ENCODE measurements around the gene KLHDC3.
A peak's percentile ranks its signal among the peaks of the same experiment; 100 is the strongest.

KLHDC3 gene

GRCh38 chr6:43021270-43022047 is 7.4 kb downstream of the KLHDC3 start, which contains the start of gene RRP36:
TSS of gene RRP36 (plus strand) at chr6:43021623. CDS start at chr6:43021655, 32 bp downstream.
- DNase-seq = peak; percentile 35 to 54 (median 53)
- H3K9me3 ChIP-seq (ENCODE audit: control insufficient read depth, low read length) = no peaks in the 10 kb centered on the region
- no peaks in the 10 kb centered on the region for H3K27me3 ChIP-seq (replicated peaks; ENCODE audit: control insufficient read depth, insufficient read depth, low read length, poor library complexity, severe bottlenecking)
- H3K4me1 ChIP-seq (ENCODE audit: control insufficient read depth, insufficient read depth, low read length, poor library complexity, severe bottlenecking) = peaks cover 16% of the 10 kb centered on the region
- peaks cover 38% of the 10 kb centered on the region for H3K36me3 ChIP-seq (ENCODE audit: control insufficient read depth, insufficient read depth, low read length)
- H3K4me3 ChIP-seq (ENCODE audit: insufficient read depth, low read depth, low read length, poor library complexity, severe bottlenecking) = peak within 1 kb of the TSS; percentile 74
- peak within 1 kb of the TSS; percentile 65 for H3K27ac ChIP-seq (ENCODE audit: insufficient read depth, low read length, poor library complexity, severe bottlenecking)

DNA sequence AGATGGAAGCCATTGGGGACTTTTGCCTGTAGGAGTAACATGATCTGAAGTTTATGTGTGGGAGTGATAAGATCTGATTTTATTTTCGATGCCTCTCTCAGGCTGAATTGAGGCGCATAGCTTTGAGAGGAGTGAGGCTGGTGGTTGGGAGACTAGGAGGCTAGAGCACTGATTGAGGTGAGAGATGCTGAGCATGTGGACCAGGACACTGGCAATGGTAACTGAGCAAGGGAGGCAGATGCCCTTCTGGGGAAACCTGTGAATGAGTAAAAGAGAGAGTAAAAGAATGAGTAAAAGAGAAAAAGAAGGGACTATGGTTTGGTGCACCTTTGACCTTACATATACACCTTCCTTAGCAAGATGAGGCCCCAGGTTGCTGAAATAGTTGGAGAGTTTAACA is 10.4 kb downstream of the KLHDC3 start:
- H3K27ac ChIP-seq (ENCODE audit: insufficient read depth, low read length, poor library complexity, severe bottlenecking) = no peak overlapping the region
- H3K4me1 ChIP-seq (ENCODE audit: control insufficient read depth, insufficient read depth, low read length, poor library complexity, severe bottlenecking) = peaks cover 12% of the 10 kb centered on the region
- DNase-seq = no peak
- H3K36me3 ChIP-seq (ENCODE audit: control insufficient read depth, insufficient read depth, low read length) = peaks cover 48% of the 10 kb centered on the region
- H3K4me3 ChIP-seq (ENCODE audit: insufficient read depth, low read depth, low read length, poor library complexity, severe bottlenecking) = no peak overlapping the region
- H3K27me3 ChIP-seq (replicated peaks; ENCODE audit: control insufficient read depth, insufficient read depth, low read length, poor library complexity, severe bottlenecking) = no peaks in the 10 kb centered on the region
- H3K9me3 ChIP-seq (ENCODE audit: control insufficient read depth, low read length) = no peaks in the 10 kb centered on the region

- no peaks in the 10 kb centered on the region for H3K27me3 ChIP-seq (replicated peaks; ENCODE audit: control insufficient read depth, insufficient read depth, low read length, poor library complexity, severe bottlenecking)
- peaks cover 9% of the 10 kb centered on the region for H3K4me1 ChIP-seq (ENCODE audit: control insufficient read depth, insufficient read depth, low read length, poor library complexity, severe bottlenecking)
- peaks cover 53% of the 10 kb centered on the region for H3K36me3 ChIP-seq (ENCODE audit: control insufficient read depth, insufficient read depth, low read length)
- no peak overlapping the region for H3K27ac ChIP-seq (ENCODE audit: insufficient read depth, low read length, poor library complexity, severe bottlenecking)
- no peak for DNase-seq
- no peak overlapping the region for H3K4me3 ChIP-seq (ENCODE audit: insufficient read depth, low read depth, low read length, poor library complexity, severe bottlenecking)
- no peaks in the 10 kb centered on the region for H3K9me3 ChIP-seq (ENCODE audit: control insufficient read depth, low read length)
Observed at GRCh38 chr6:43026365-43026764, 12.3 kb downstream of the KLHDC3 start.

DNA sequence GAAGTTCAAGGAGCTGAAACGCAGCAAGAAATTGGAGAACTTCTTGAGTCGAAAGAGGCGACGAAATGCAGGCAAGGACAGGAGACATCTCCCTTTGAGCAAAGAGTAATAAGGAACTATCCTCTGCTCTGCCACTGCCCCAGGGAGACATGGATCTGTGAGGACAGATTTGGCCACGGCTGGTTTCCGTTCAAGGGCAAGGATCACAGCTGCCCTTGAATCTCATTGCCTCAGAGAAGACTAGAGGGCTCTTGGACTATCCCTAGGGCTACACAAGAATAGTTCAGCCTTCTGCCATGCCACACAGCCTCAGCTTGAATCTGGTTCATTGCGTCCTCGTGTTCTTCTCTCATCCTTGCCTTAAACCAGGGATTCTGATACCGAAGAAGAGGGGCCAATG is 15.1 kb downstream of the KLHDC3 start:
- no peaks in the 10 kb centered on the region for H3K9me3 ChIP-seq (ENCODE audit: control insufficient read depth, low read length)
- H3K4me1 ChIP-seq (ENCODE audit: control insufficient read depth, insufficient read depth, low read length, poor library complexity, severe bottlenecking) = no peaks in the 10 kb centered on the region
- no peaks in the 10 kb centered on the region for H3K27me3 ChIP-seq (replicated peaks; ENCODE audit: control insufficient read depth, insufficient read depth, low read length, poor library complexity, severe bottlenecking)
- peaks cover 63% of the 10 kb centered on the region for H3K36me3 ChIP-seq (ENCODE audit: control insufficient read depth, insufficient read depth, low read length)
- no peak overlapping the region for H3K4me3 ChIP-seq (ENCODE audit: insufficient read depth, low read depth, low read length, poor library complexity, severe bottlenecking)
- no peak overlapping the region for H3K27ac ChIP-seq (ENCODE audit: insufficient read depth, low read length, poor library complexity, severe bottlenecking)
- DNase-seq = no peak

GRCh38 chr6:43032326-43032725 is 18.3 kb downstream of the KLHDC3 start:
- Histone ChIP-seq H3K4me3 (ENCODE audit: insufficient read depth, low read depth, low read length, poor library complexity, severe bottlenecking) (no peak overlapping the region), H3K27ac (ENCODE audit: insufficient read depth, low read length, poor library complexity, severe bottlenecking) (no peak overlapping the region), H3K36me3 (ENCODE audit: control insufficient read depth, insufficient read depth, low read length) (peaks cover 47% of the 10 kb centered on the region), H3K4me1 (ENCODE audit: control insufficient read depth, insufficient read depth, low read length, poor library complexity, severe bottlenecking) (no peaks in the 10 kb centered on the region), H3K27me3 (replicated peaks; ENCODE audit: control insufficient read depth, insufficient read depth, low read length, poor library complexity, severe bottlenecking) (no peaks in the 10 kb centered on the region), H3K9me3 (ENCODE audit: control insufficient read depth, low read length) (no peaks in the 10 kb centered on the region)
- DNase-seq = no peak

DNA sequence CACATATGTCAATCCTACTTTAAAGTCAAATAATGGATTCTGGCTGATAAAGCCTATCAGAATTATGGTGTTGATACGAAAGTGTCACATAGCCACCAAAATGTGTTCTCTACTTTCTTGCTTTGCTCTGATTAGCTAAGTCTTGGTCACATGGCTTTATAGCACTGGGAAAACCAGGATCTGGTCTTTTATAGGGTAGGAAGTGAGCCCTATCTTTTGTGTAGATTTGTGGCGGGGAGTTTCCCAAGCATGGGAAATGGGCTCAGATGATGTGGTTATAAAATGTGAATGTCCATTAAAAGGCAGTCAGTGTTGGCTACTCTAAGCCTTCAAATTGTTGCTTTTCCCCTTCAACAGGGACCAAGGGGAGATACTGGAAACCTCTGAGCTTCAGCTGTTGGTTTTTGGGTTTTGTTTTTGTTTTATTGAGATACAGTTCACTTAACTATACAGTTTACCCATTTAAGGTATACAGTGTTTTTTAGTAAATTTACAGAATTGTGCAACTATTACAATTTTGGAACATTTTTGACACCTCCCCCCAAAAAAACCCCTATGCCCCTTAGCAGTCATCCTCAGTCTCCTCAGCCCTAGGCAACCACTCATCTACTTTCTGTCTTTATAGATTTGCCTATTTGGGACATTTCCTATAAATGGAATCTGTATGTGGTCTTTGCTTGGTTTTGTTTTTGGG is 19.6 kb downstream of the KLHDC3 start:
- Histone ChIP-seq H3K27ac (ENCODE audit: insufficient read depth, low read length, poor library complexity, severe bottlenecking) (no peak overlapping the region), H3K9me3 (ENCODE audit: control insufficient read depth, low read length) (no peaks in the 10 kb centered on the region), H3K4me1 (ENCODE audit: control insufficient read depth, insufficient read depth, low read length, poor library complexity, severe bottlenecking) (no peaks in the 10 kb centered on the region), H3K27me3 (replicated peaks; ENCODE audit: control insufficient read depth, insufficient read depth, low read length, poor library complexity, severe bottlenecking) (no peaks in the 10 kb centered on the region), H3K36me3 (ENCODE audit: control insufficient read depth, insufficient read depth, low read length) (peaks cover 50% of the 10 kb centered on the region), H3K4me3 (ENCODE audit: insufficient read depth, low read depth, low read length, poor library complexity, severe bottlenecking) (no peak overlapping the region)
- no peak for DNase-seq

- Histone ChIP-seq H3K9me3 (ENCODE audit: control insufficient read depth, low read length) (no peaks in the 10 kb centered on the region), H3K27ac (ENCODE audit: insufficient read depth, low read length, poor library complexity, severe bottlenecking) (no peak overlapping the region), H3K4me3 (ENCODE audit: insufficient read depth, low read depth, low read length, poor library complexity, severe bottlenecking) (no peak overlapping the region), H3K4me1 (ENCODE audit: control insufficient read depth, insufficient read depth, low read length, poor library complexity, severe bottlenecking) (no peaks in the 10 kb centered on the region), H3K36me3 (ENCODE audit: control insufficient read depth, insufficient read depth, low read length) (peaks cover 50% of the 10 kb centered on the region), H3K27me3 (replicated peaks; ENCODE audit: control insufficient read depth, insufficient read depth, low read length, poor library complexity, severe bottlenecking) (no peaks in the 10 kb centered on the region)
- no peak for DNase-seq
Observed at GRCh38 chr6:43034190-43034525, 20.1 kb downstream of the KLHDC3 start.

DNA sequence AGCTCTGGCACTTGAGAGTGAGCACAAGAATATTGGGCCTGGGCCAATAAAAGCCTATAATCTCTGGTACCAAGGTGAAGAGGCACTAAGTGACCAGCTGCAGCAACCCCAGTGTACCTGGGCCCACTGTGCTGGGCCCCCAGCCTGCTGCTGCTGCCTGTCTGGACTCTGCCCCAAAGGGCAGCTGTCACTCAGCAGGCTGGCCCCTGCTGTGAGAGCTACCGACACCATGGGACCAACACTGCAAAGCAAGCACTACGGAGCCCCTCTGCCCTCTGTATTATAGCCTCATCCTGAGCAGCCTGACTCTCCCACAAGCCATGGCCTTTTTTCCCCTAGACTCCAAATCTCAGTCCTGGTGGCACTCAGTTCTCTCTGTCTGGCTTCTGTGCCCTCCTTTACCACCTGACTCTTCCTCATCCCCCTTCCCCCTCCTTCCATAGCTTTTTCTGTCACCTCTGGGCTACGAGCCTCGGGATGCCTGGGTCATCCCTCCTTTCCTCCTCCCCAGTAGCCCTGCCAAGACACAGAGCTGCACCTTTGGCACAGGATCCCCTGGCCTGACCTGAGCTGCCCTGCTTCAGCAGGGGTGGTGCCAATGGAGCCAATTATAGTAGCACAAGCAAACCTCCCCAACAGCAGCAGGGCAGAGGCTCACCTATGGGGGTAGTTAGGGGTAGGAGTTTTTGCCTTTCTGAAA is 21.6 kb downstream of the KLHDC3 start:
- Histone ChIP-seq H3K27me3 (replicated peaks; ENCODE audit: control insufficient read depth, insufficient read depth, low read length, poor library complexity, severe bottlenecking) (no peaks in the 10 kb centered on the region), H3K36me3 (ENCODE audit: control insufficient read depth, insufficient read depth, low read length) (peaks cover 49% of the 10 kb centered on the region)
- DNase-seq = no peak

DNA sequence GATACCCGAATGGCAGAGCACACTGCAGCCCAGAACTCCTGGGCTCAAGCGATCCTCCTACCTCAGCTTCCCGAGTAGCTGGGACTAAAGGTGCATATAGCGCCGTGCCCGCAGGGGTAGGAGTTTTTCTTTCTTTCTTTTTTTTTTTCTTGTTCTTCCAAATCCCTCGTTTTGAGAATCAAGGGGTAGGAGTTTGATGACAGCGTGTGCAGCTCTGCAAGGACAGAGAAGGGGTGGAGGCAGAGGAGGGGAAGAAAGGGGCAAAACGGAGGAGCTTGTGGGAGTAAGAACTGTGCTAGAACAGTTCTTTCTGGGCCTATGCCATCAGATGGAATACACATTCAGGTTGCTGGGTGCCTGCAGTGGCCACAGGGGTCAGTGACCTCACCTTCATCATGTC is 22.7 kb downstream of the KLHDC3 start:
- no peaks in the 10 kb centered on the region for H3K4me1 ChIP-seq (ENCODE audit: control insufficient read depth, insufficient read depth, low read length, poor library complexity, severe bottlenecking)
- no peaks in the 10 kb centered on the region for H3K9me3 ChIP-seq (ENCODE audit: control insufficient read depth, low read length)
- H3K36me3 ChIP-seq (ENCODE audit: control insufficient read depth, insufficient read depth, low read length) = peaks cover 50% of the 10 kb centered on the region
- no peak for DNase-seq
- no peak overlapping the region for H3K27ac ChIP-seq (ENCODE audit: insufficient read depth, low read length, poor library complexity, severe bottlenecking)
- H3K4me3 ChIP-seq (ENCODE audit: insufficient read depth, low read depth, low read length, poor library complexity, severe bottlenecking) = no peak overlapping the region
- no peaks in the 10 kb centered on the region for H3K27me3 ChIP-seq (replicated peaks; ENCODE audit: control insufficient read depth, insufficient read depth, low read length, poor library complexity, severe bottlenecking)

More for the DNA sequence above, 21.6 kb downstream of the KLHDC3 start:
- H3K4me3 ChIP-seq (ENCODE audit: insufficient read depth, low read depth, low read length, poor library complexity, severe bottlenecking) = no peak overlapping the region
- H3K4me1 ChIP-seq (ENCODE audit: control insufficient read depth, insufficient read depth, low read length, poor library complexity, severe bottlenecking) = no peaks in the 10 kb centered on the region
- H3K27ac ChIP-seq (ENCODE audit: insufficient read depth, low read length, poor library complexity, severe bottlenecking) = no peak overlapping the region
- H3K9me3 ChIP-seq (ENCODE audit: control insufficient read depth, low read length) = no peaks in the 10 kb centered on the region

DNA sequence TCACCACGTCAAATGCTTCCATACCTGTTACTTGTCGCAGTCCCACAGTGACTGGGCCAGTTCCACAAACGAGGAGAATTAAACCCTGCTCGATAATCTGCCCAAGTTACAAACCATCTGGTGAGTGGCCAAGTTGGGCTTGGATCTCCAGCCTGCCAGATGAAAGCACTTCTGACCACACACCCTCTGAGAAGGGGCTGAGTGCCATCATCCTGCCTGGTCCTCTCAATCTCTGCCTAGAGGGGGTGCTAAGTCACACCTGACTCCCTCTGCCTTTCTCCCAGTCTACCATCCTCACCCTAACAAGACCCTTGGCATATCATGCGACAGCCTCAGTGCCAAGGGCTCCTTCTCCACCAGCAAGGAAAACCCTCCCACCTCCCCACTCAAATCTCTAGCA is 23.1 kb downstream of the KLHDC3 start:
- no peaks in the 10 kb centered on the region for H3K9me3 ChIP-seq (ENCODE audit: control insufficient read depth, low read length)
- H3K4me3 ChIP-seq (ENCODE audit: insufficient read depth, low read depth, low read length, poor library complexity, severe bottlenecking) = no peak overlapping the region
- no peaks in the 10 kb centered on the region for H3K4me1 ChIP-seq (ENCODE audit: control insufficient read depth, insufficient read depth, low read length, poor library complexity, severe bottlenecking)
- H3K27ac ChIP-seq (ENCODE audit: insufficient read depth, low read length, poor library complexity, severe bottlenecking) = no peak overlapping the region
- H3K36me3 ChIP-seq (ENCODE audit: control insufficient read depth, insufficient read depth, low read length) = peaks cover 47% of the 10 kb centered on the region
- H3K27me3 ChIP-seq (replicated peaks; ENCODE audit: control insufficient read depth, insufficient read depth, low read length, poor library complexity, severe bottlenecking) = no peaks in the 10 kb centered on the region
- no peak for DNase-seq
